ENCODE results near the gene FHDC1.

FHDC1 gene

DNA sequence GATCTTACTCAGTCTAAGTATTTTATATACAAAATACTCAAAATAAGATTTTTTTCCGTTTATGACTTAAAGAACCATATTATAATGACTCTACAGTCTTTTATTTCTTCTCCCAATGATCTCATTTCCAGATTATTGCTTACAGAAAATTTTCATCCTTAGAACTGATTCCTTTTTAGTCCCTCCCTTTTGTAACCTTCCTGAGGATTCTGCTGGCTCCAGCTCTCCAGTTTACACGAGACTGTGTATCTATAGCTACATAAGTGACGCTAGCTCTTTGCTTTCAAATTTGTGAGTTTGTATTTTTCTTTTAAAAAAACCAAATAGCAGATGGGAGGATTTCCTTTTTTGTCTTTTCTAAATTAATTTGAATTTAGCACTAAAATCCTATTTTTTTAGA lies 24.0 kb downstream of the FHDC1 start:
- H3K79me2 ChIP-seq (ENCODE audit: control insufficient read depth, insufficient read depth, low read length) = no peaks in the 10 kb centered on the region

DNA sequence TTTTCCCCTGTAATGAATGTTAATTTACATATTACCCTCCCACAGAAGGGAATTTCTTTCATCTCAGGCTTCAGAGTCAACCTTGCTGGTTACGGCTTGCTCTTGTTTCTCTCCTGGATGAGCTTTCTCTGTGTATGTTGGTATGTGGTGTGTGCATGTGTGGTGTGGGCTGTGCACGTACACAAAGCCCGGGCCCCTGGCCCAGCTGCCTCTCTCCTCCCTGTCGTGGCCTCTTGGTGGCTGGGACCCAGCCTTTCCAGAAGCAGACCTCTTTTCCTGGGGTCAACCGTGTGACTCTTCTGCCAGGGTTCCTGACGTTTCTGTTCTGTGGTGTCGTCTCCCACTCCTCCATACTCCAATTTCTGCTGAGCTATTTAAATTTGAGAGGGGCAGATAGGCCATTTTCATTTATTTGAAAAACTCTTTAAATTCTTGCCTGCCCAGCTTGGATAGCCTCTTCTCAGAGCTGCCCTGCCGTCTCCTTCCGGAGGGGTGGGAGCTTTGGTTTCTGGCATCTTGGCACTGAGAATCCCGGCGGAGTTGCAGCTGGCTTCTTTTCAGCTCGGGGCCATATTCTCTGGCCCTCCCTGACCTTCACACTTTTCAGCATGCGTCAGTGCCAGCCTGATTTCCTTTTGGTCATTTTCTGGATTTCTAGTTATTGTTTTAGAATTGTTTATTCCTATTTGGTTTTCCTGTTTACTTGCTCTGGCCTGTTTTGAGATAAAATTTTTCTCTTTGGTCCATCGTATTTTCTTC lies 25.1 kb downstream of the FHDC1 start:
- Histone ChIP-seq H2AK5ac (ENCODE audit: low read length) (no peak overlapping the region), H3K27me3 (ENCODE audit: insufficient read depth, low read length, poor library complexity) (no peaks in the 10 kb centered on the region), H3K79me1 (ENCODE audit: low read length) (no peaks in the 10 kb centered on the region), H3K4me1 (ENCODE audit: control insufficient read depth, low read depth, low read length) (peaks cover 7% of the 10 kb centered on the region), H3K23ac (ENCODE audit: low read length) (no peak overlapping the region), H3K9ac (ENCODE audit: low read length) (no peak overlapping the region), H3K4ac (ENCODE audit: low read depth, low read length) (no peak overlapping the region), H4K8ac (ENCODE audit: low read depth, low read length) (no peak overlapping the region), H4K5ac (ENCODE audit: low read length) (no peak overlapping the region), H3K56ac (ENCODE audit: low read length) (no peak overlapping the region), H3K18ac (ENCODE audit: low read length) (peak overlapping the region; percentile 25), H3K4me2 (ENCODE audit: low read length) (no peak overlapping the region), H2BK120ac (ENCODE audit: low read depth, low read length) (no peak overlapping the region), H2BK5ac (ENCODE audit: low read length) (no peak overlapping the region), H3K4me3 (ENCODE audit: low read length) (no peak overlapping the region), H3K27ac (ENCODE audit: low read depth, low read length) (no peak overlapping the region), H2BK15ac (replicated peaks; ENCODE audit: low read depth) (no peak overlapping the region), H3K79me2 (ENCODE audit: control insufficient read depth, insufficient read depth, low read length) (no peaks in the 10 kb centered on the region), H3K36me3 (ENCODE audit: control insufficient read depth, insufficient read depth, low read length) (peaks cover 4% of the 10 kb centered on the region)
- no CpG with 5 or more reads among the region's 14 CpGs for WGBS (ENCODE audit: extremely low coverage, insufficient coverage, low lambda C conversion rate)
- DNase-seq = no peak

More for the DNA sequence above, 24.0 kb downstream of the FHDC1 start:
- Histone ChIP-seq H3K9ac (ENCODE audit: low read length) (no peak overlapping the region), H2BK15ac (replicated peaks; ENCODE audit: low read depth) (no peak overlapping the region), H3K27me3 (ENCODE audit: insufficient read depth, low read length, poor library complexity) (no peaks in the 10 kb centered on the region), H3K27ac (ENCODE audit: low read depth, low read length) (no peak overlapping the region), H3K23ac (ENCODE audit: low read length) (no peak overlapping the region), H3K56ac (ENCODE audit: low read length) (no peak overlapping the region), H3K18ac (ENCODE audit: low read length) (no peak overlapping the region), H3K4ac (ENCODE audit: low read depth, low read length) (no peak overlapping the region), H4K5ac (ENCODE audit: low read length) (no peak overlapping the region), H3K4me3 (ENCODE audit: low read length) (no peak overlapping the region), H4K8ac (ENCODE audit: low read depth, low read length) (no peak overlapping the region), H2BK120ac (ENCODE audit: low read depth, low read length) (no peak overlapping the region), H2BK5ac (ENCODE audit: low read length) (no peak overlapping the region), H3K4me2 (ENCODE audit: low read length) (no peak overlapping the region), H3K4me1 (ENCODE audit: control insufficient read depth, low read depth, low read length) (peaks cover 7% of the 10 kb centered on the region), H3K36me3 (ENCODE audit: control insufficient read depth, insufficient read depth, low read length) (peaks cover 4% of the 10 kb centered on the region), H2AK5ac (ENCODE audit: low read length) (no peak overlapping the region), H3K79me1 (ENCODE audit: low read length) (no peaks in the 10 kb centered on the region)
- no CpG with 5 or more reads among the region's 3 CpGs for whole genome bisulfite sequencing (ENCODE audit: extremely low coverage, insufficient coverage, low lambda C conversion rate)
- DNase-seq = no peak

DNA sequence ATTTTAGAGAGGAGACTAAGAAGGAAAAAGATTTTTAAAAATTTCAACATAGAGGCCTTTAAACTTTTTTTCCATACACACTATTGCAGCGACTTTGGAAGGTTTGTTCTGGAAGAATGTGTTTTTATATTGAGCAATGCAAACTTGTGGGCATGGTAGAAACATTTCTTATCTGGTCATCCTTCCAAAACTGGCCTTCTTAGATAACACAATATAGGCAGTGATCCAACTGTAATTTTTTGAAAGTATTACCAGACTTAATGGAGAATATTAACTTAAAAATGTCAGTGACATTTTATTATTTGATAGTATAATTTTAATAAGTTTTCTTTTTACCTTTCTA lies 25.6 kb downstream of the FHDC1 start:
- H3K4me3 ChIP-seq (ENCODE audit: low read length) = no peak overlapping the region
- H3K27me3 ChIP-seq (ENCODE audit: insufficient read depth, low read length, poor library complexity) = no peaks in the 10 kb centered on the region
- H3K56ac ChIP-seq (ENCODE audit: low read length) = no peak overlapping the region
- H2BK15ac ChIP-seq (replicated peaks; ENCODE audit: low read depth) = no peak overlapping the region
- H2AK5ac ChIP-seq (ENCODE audit: low read length) = no peak overlapping the region
- H4K8ac ChIP-seq (ENCODE audit: low read depth, low read length) = no peak overlapping the region
- no peak overlapping the region for H3K23ac ChIP-seq (ENCODE audit: low read length)
- H3K4me2 ChIP-seq (ENCODE audit: low read length) = no peak overlapping the region
- no peak overlapping the region for H2BK5ac ChIP-seq (ENCODE audit: low read length)
- no peak overlapping the region for H3K9ac ChIP-seq (ENCODE audit: low read length)
- no peaks in the 10 kb centered on the region for H3K79me2 ChIP-seq (ENCODE audit: control insufficient read depth, insufficient read depth, low read length)
- no peaks in the 10 kb centered on the region for H3K79me1 ChIP-seq (ENCODE audit: low read length)
- H4K5ac ChIP-seq (ENCODE audit: low read length) = no peak overlapping the region
- no peak overlapping the region for H3K4ac ChIP-seq (ENCODE audit: low read depth, low read length)
- peaks cover 6% of the 10 kb centered on the region for H3K4me1 ChIP-seq (ENCODE audit: control insufficient read depth, low read depth, low read length)
- no peak overlapping the region for H3K27ac ChIP-seq (ENCODE audit: low read depth, low read length)
- H3K18ac ChIP-seq (ENCODE audit: low read length) = no peak overlapping the region
- peaks cover 4% of the 10 kb centered on the region for H3K36me3 ChIP-seq (ENCODE audit: control insufficient read depth, insufficient read depth, low read length)
- WGBS (ENCODE audit: extremely low coverage, insufficient coverage, low lambda C conversion rate) = no CpG with 5 or more reads among the region's 1 CpG
- H2BK120ac ChIP-seq (ENCODE audit: low read depth, low read length) = no peak overlapping the region
- no peak for DNase-seq

DNA sequence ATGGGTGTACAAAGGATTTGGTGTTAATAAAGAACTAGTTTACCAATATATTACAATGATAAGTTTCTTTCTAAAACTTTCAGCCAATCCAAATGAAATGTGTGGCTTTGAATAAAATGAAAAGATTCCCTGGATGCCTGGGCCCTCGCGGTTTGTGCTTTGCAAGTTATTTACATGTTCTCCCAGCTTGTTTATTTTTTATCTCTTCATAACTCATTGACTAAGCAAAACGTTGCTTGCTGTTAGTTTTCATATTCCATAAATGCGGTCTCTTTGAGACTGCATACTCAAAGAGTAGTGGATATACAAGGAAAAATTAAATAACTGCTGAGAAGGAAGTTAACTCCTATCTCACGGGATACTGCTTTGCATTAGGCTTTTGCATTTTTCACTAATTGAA lies 26.0 kb downstream of the FHDC1 start:
- Histone ChIP-seq H3K9ac (ENCODE audit: low read length) (no peak overlapping the region), H3K79me2 (ENCODE audit: control insufficient read depth, insufficient read depth, low read length) (no peaks in the 10 kb centered on the region), H4K8ac (ENCODE audit: low read depth, low read length) (no peak overlapping the region), H2BK120ac (ENCODE audit: low read depth, low read length) (no peak overlapping the region), H3K23ac (ENCODE audit: low read length) (no peak overlapping the region), H3K79me1 (ENCODE audit: low read length) (no peaks in the 10 kb centered on the region), H2BK15ac (replicated peaks; ENCODE audit: low read depth) (no peak overlapping the region), H2AK5ac (ENCODE audit: low read length) (no peak overlapping the region), H3K36me3 (ENCODE audit: control insufficient read depth, insufficient read depth, low read length) (peaks cover 4% of the 10 kb centered on the region), H3K4me3 (ENCODE audit: low read length) (no peak overlapping the region), H3K4me2 (ENCODE audit: low read length) (no peak overlapping the region), H3K27ac (ENCODE audit: low read depth, low read length) (no peak overlapping the region), H4K5ac (ENCODE audit: low read length) (no peak overlapping the region), H3K18ac (ENCODE audit: low read length) (no peak overlapping the region), H3K4ac (ENCODE audit: low read depth, low read length) (no peak overlapping the region), H2BK5ac (ENCODE audit: low read length) (no peak overlapping the region), H3K4me1 (ENCODE audit: control insufficient read depth, low read depth, low read length) (peaks cover 2% of the 10 kb centered on the region), H3K27me3 (ENCODE audit: insufficient read depth, low read length, poor library complexity) (no peaks in the 10 kb centered on the region), H3K56ac (ENCODE audit: low read length) (no peak overlapping the region)
- WGBS (ENCODE audit: extremely low coverage, insufficient coverage, low lambda C conversion rate) = no CpG with 5 or more reads among the region's 5 CpGs
- DNase-seq = no peak

DNA sequence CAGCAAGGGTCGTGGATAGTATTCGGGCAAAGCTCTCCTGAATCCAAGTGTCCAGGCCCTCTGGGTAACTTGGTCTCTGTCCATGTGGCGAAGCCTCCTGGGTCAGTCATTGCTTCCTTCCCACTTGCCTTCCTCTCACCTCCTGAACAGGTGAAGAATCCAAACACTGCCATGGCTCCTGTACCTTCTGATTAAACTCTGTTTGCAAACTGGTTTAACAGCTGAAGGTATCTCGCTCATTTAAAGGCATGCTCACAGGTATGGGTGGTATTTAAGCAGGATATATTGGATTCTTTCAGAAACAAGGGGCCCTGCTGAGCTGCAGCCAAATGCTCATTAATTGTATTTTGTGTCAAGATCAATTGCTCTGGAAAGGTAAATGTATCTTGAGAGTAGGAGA lies 28.2 kb downstream of the FHDC1 start:
- H3K79me1 ChIP-seq (ENCODE audit: low read length) = no peaks in the 10 kb centered on the region
- H3K4me1 ChIP-seq (ENCODE audit: control insufficient read depth, low read depth, low read length) = no peaks in the 10 kb centered on the region
- H3K9ac ChIP-seq (ENCODE audit: low read length) = no peak overlapping the region
- H3K4me2 ChIP-seq (ENCODE audit: low read length) = no peak overlapping the region
- H3K27me3 ChIP-seq (ENCODE audit: insufficient read depth, low read length, poor library complexity) = no peaks in the 10 kb centered on the region
- no peak overlapping the region for H3K56ac ChIP-seq (ENCODE audit: low read length)
- no peak overlapping the region for H3K27ac ChIP-seq (ENCODE audit: low read depth, low read length)
- H2BK5ac ChIP-seq (ENCODE audit: low read length) = no peak overlapping the region
- WGBS (ENCODE audit: extremely low coverage, insufficient coverage, low lambda C conversion rate) = no CpG with 5 or more reads among the region's 4 CpGs
- no peaks in the 10 kb centered on the region for H3K79me2 ChIP-seq (ENCODE audit: control insufficient read depth, insufficient read depth, low read length)
- no peak overlapping the region for H2BK15ac ChIP-seq (replicated peaks; ENCODE audit: low read depth)
- H3K23ac ChIP-seq (ENCODE audit: low read length) = no peak overlapping the region
- H4K8ac ChIP-seq (ENCODE audit: low read depth, low read length) = no peak overlapping the region
- H2AK5ac ChIP-seq (ENCODE audit: low read length) = no peak overlapping the region
- DNase-seq = peak; percentile 41
- no peak overlapping the region for H2BK120ac ChIP-seq (ENCODE audit: low read depth, low read length)
- no peak overlapping the region for H4K5ac ChIP-seq (ENCODE audit: low read length)
- no peak overlapping the region for H3K4me3 ChIP-seq (ENCODE audit: low read length)
- no peak overlapping the region for H3K18ac ChIP-seq (ENCODE audit: low read length)
- no peak overlapping the region for H3K4ac ChIP-seq (ENCODE audit: low read depth, low read length)
- peaks cover 4% of the 10 kb centered on the region for H3K36me3 ChIP-seq (ENCODE audit: control insufficient read depth, insufficient read depth, low read length)

DNA sequence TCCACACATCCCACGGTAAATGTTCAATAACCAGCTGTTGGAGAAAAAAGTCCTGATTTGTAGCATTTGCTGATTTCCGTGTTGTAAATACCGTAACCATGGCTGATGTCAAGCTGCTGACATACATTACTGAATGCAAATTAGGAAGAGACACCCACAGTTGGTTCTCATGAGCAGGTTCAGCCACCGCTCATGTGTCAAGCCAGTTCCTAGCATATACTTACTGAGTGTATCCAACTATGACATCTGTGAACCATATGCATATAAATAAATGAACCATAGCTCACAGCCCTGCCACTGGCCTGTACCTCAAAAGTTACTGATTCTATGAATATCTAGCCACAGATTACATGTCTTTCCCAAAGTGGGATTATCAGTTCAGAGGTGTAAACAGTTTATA lies 29.5 kb downstream of the FHDC1 start:
- Histone ChIP-seq H4K5ac (ENCODE audit: low read length) (no peak overlapping the region), H3K27ac (ENCODE audit: low read depth, low read length) (no peak overlapping the region), H3K4me2 (ENCODE audit: low read length) (no peak overlapping the region), H3K56ac (ENCODE audit: low read length) (no peak overlapping the region), H3K36me3 (ENCODE audit: control insufficient read depth, insufficient read depth, low read length) (peaks cover 4% of the 10 kb centered on the region), H3K23ac (ENCODE audit: low read length) (no peak overlapping the region), H3K4ac (ENCODE audit: low read depth, low read length) (no peak overlapping the region), H2BK120ac (ENCODE audit: low read depth, low read length) (no peak overlapping the region), H2AK5ac (ENCODE audit: low read length) (no peak overlapping the region), H3K4me1 (ENCODE audit: control insufficient read depth, low read depth, low read length) (no peaks in the 10 kb centered on the region), H2BK15ac (replicated peaks; ENCODE audit: low read depth) (no peak overlapping the region), H3K27me3 (ENCODE audit: insufficient read depth, low read length, poor library complexity) (no peaks in the 10 kb centered on the region), H3K79me1 (ENCODE audit: low read length) (no peaks in the 10 kb centered on the region), H3K18ac (ENCODE audit: low read length) (no peak overlapping the region), H3K9ac (ENCODE audit: low read length) (no peak overlapping the region), H3K4me3 (ENCODE audit: low read length) (no peak overlapping the region), H3K79me2 (ENCODE audit: control insufficient read depth, insufficient read depth, low read length) (no peaks in the 10 kb centered on the region), H4K8ac (ENCODE audit: low read depth, low read length) (no peak overlapping the region), H2BK5ac (ENCODE audit: low read length) (no peak overlapping the region)
- WGBS (ENCODE audit: extremely low coverage, insufficient coverage, low lambda C conversion rate) = no CpG with 5 or more reads among the region's 4 CpGs
- DNase-seq = no peak
